KMS-11 (cell line): Measurements from ENCODE around the gene DMWD.

Experiments
- H2AFZ ChIP-seq: fragments of 200-600 bp; sonication (generic); 2 replicates; pipeline ENCODE4 v1.6.1; 2016; ENCODE audit warnings: antibody characterized with exemption, mixed run types, low read depth
- H3K27ac ChIP-seq: fragments of 200-600 bp; sonication (generic); 2 replicates; pipeline ENCODE4 v1.6.1; 2016; ENCODE audit warnings: mild to moderate bottlenecking, mixed run types
- H3K27me3 ChIP-seq: fragments of 200-600 bp; sonication (generic); 2 replicates; pipeline ENCODE4 v1.6.1; 2017; ENCODE audit warnings: mild to moderate bottlenecking, low read depth, mixed run types, moderate library complexity; ENCODE audit not compliant: insufficient read depth
- H3K36me3 ChIP-seq: fragments of 200-600 bp; sonication (generic); 2 replicates; pipeline ENCODE4 v1.6.1; 2017; ENCODE audit warnings: mild to moderate bottlenecking, mixed run types; ENCODE audit not compliant: insufficient read depth
- H3K4me1 ChIP-seq: fragments of 200-600 bp; sonication (generic); 2 replicates; pipeline ENCODE4 v1.6.1; 2016; ENCODE audit warnings: mild to moderate bottlenecking, low read depth, mixed run types; ENCODE audit not compliant: poor library complexity, severe bottlenecking
- H3K4me2 ChIP-seq: fragments of 200-600 bp; sonication (generic); 2 replicates; pipeline ENCODE4 v1.7.0; 2016; ENCODE audit warnings: mild to moderate bottlenecking, mixed run types
- H3K4me3 ChIP-seq: fragments of 200-600 bp; sonication (generic); IDR thresholded peaks from 2 replicates; pipeline ENCODE4 v1.6.1; 2017; ENCODE audit warnings: low read depth, low read length, mixed read lengths; ENCODE audit not compliant: insufficient read depth
- H3K79me2 ChIP-seq: fragments of 200-600 bp; sonication (generic); 2 replicates; pipeline ENCODE4 v1.6.1; 2016; ENCODE audit warnings: low read depth, mixed run types; ENCODE audit not compliant: insufficient read depth
- H3K9ac ChIP-seq: fragments of 200-600 bp; sonication (generic); 2 replicates; pipeline ENCODE4 v1.6.1; 2016; ENCODE audit warnings: mild to moderate bottlenecking, mixed run types
- H4K20me1 ChIP-seq: fragments of 200-600 bp; sonication (generic); 2 replicates; pipeline ENCODE4 v1.6.1; 2016; ENCODE audit warnings: mild to moderate bottlenecking, mixed run types; ENCODE audit not compliant: insufficient read depth
- CTCF ChIP-seq: fragments of 200-600 bp; sonication (generic); conservative IDR thresholded peaks from 2 replicates; pipeline ENCODE4 v1.6.1; 2017; ENCODE audit warnings: low read depth, mild to moderate bottlenecking, antibody characterized with exemption, low read length, moderate library complexity, mixed read lengths

The DMWD gene

GRCh38 chr19:45819769-45820168 lies 27.1 kb upstream of the DMWD start:
- no peak for TF ChIP-seq CTCF
- Histone ChIP-seq H3K4me1 (peaks cover 28% of the 10 kb centered on the region), H4K20me1 (no peaks in the 10 kb centered on the region), H3K79me2 (no peaks in the 10 kb centered on the region), H3K4me3 (no peak overlapping the region), H3K27me3 (no peaks in the 10 kb centered on the region), H3K36me3 (no peaks in the 10 kb centered on the region), H3K4me2 (no peak overlapping the region), H3K27ac (no peak overlapping the region), H2AFZ (no peak overlapping the region), H3K9ac (no peak overlapping the region)

- H3K9ac ChIP-seq: no peak overlapping the region
- peaks cover 15% of the 10 kb centered on the region for H3K4me1 ChIP-seq
- H2AFZ ChIP-seq: no peak overlapping the region
- no peaks in the 10 kb centered on the region for H3K27me3 ChIP-seq
- H3K36me3 ChIP-seq: no peaks in the 10 kb centered on the region
- H3K4me3 ChIP-seq: no peak overlapping the region
- H3K4me2 ChIP-seq: no peak overlapping the region
- peak overlapping the region; percentile 5; the same call in 1 of the 2 replicates for H3K27ac ChIP-seq
- H3K79me2 ChIP-seq: no peaks in the 10 kb centered on the region
- H4K20me1 ChIP-seq: no peaks in the 10 kb centered on the region
- no peak for TF ChIP-seq CTCF
These were observed 25.2 kb upstream of the DMWD start for GRCh38 chr19:45817725-45818301.

- Histone ChIP-seq H3K4me2 (no peak overlapping the region), H3K79me2 (no peaks in the 10 kb centered on the region), H3K9ac (no peak overlapping the region), H4K20me1 (no peaks in the 10 kb centered on the region), H3K4me3 (no peak overlapping the region), H3K27ac (peak overlapping the region; percentile 5; the same call in 1 of the 2 replicates), H3K36me3 (no peaks in the 10 kb centered on the region), H3K4me1 (peaks cover 15% of the 10 kb centered on the region), H3K27me3 (no peaks in the 10 kb centered on the region), H2AFZ (no peak overlapping the region)
- TF ChIP-seq CTCF: peak; percentile 99
These were observed 24.5 kb upstream of the DMWD start for GRCh38 chr19:45817010-45817724.

- Histone ChIP-seq H3K27me3 (no peaks in the 10 kb centered on the region), H2AFZ (no peak overlapping the region), H3K9ac (no peak overlapping the region), H3K4me1 (peaks cover 15% of the 10 kb centered on the region), H3K4me3 (no peak overlapping the region), H3K79me2 (no peaks in the 10 kb centered on the region), H3K4me2 (no peak overlapping the region), H4K20me1 (no peaks in the 10 kb centered on the region), H3K36me3 (no peaks in the 10 kb centered on the region), H3K27ac (no peak overlapping the region)
- no peak for TF ChIP-seq CTCF
These were observed 23.8 kb upstream of the DMWD start for GRCh38 chr19:45816236-45817009.
